Measurements from ENCODE around the gene SLC15A3.
"Not testable (repeated sequence)": the region's sequence is repeated elsewhere in the genome, so short reads cannot be mapped to it uniquely, and the experiment has no call there.

- TF ChIP-seq CTCF, ZNF24, ZNF768, KLF16 (tag by site-specific recombination; IDR thresholded peaks at IDR 0.05): not testable (repeated sequence)
These were observed 42.2 kb downstream of the SLC15A3 start for GRCh38 chr11:60909680-60910280.

All from HEK293 (cell line).